T-helper 17 cell (primary cell): ENCODE measurements around the gene NOTCH1. TPM values are rescaled to one million over a fixed set of nuclear protein-coding genes. Genes with fewer than 3 reads are reported as not detected.

Source experiments
- ATAC-seq: fragments of 150-1000 bp; cut with Tn5 transposase; 2 replicates; pipeline ENCODE4 v1.10.0; 2021; ENCODE audit warnings: mild to moderate bottlenecking, moderate library complexity
- DNase-seq, 3 donors: peaks; one replicate each; pipeline versions ENCODE4 v3.0.0 to v3.0.0-alpha.2; 2020 to 2021
- H3K9me3 ChIP-seq: one replicate; pipeline ENCODE4 v1.7.0; 2013; ENCODE audit warnings: low read length, mild to moderate bottlenecking; ENCODE audit not compliant: control insufficient read depth, poor library complexity, severe bottlenecking
- H3K27ac Mint-ChIP-seq: one replicate; pipeline ENCODE4 v1.8.0; 2022; ENCODE audit warnings: mild to moderate bottlenecking, moderate library complexity, mixed read lengths
- H3K27me3 Mint-ChIP-seq: one replicate; pipeline ENCODE4 v1.8.0; 2022; ENCODE audit warnings: mixed read lengths
- H3K36me3 Mint-ChIP-seq: one replicate; pipeline ENCODE4 v1.8.0; 2022; ENCODE audit warnings: low read depth, mixed read lengths
- H3K4me1 Mint-ChIP-seq: one replicate; pipeline ENCODE4 v1.8.0; 2022; ENCODE audit warnings: mild to moderate bottlenecking, mixed read lengths
- H3K4me3 Mint-ChIP-seq: one replicate; pipeline ENCODE4 v1.8.0; 2022; ENCODE audit warnings: mild to moderate bottlenecking, moderate library complexity, mixed read lengths
- total RNA-seq, 4 donors: library from RNA in 2 of 4; stranded (reverse) in 2 of 4; gene quantifications; one replicate each; pipeline ENCODE4 v1.2.3 and lab custom pipeline; 2022 to 2026

NOTCH1 gene
- total RNA-seq, 2 donors from 2014 or later = 31.7 to 37.5 TPM

- no peak overlapping the region for H3K27ac Mint-ChIP-seq
- H3K4me3 Mint-ChIP-seq = no peak overlapping the region
- ATAC-seq (no peak), DNase-seq (no peak)
- no peaks in the 10 kb centered on the region for H3K36me3 Mint-ChIP-seq
- peaks cover 2% of the 10 kb centered on the region for H3K4me1 Mint-ChIP-seq
- H3K9me3 ChIP-seq = no peaks in the 10 kb centered on the region
- H3K27me3 Mint-ChIP-seq = no peaks in the 10 kb centered on the region
Observed at GRCh38 chr9:136572828-136573625, 27.2 kb upstream of the NOTCH1 start.

GRCh38 chr9:136572003-136572827 is 26.4 kb upstream of the NOTCH1 start:
- Mint-ChIP-seq H3K27ac (no peak overlapping the region), H3K4me1 (peaks cover 2% of the 10 kb centered on the region), H3K27me3 (no peaks in the 10 kb centered on the region), H3K4me3 (no peak overlapping the region), H3K36me3 (no peaks in the 10 kb centered on the region)
- H3K9me3 ChIP-seq = no peaks in the 10 kb centered on the region
- DNase-seq (no peak), ATAC-seq (no peak)

GRCh38 chr9:136571531-136571930 is 25.7 kb upstream of the NOTCH1 start:
- peak overlapping the region; percentile 16 for H3K27ac Mint-ChIP-seq
- no peaks in the 10 kb centered on the region for H3K9me3 ChIP-seq
- H3K4me3 Mint-ChIP-seq = no peak overlapping the region
- peaks cover 2% of the 10 kb centered on the region for H3K4me1 Mint-ChIP-seq
- no peaks in the 10 kb centered on the region for H3K36me3 Mint-ChIP-seq
- DNase-seq = no peak
- ATAC-seq = no peak
- H3K27me3 Mint-ChIP-seq = no peaks in the 10 kb centered on the region

- Mint-ChIP-seq H3K27ac (peak overlapping the region; percentile 16), H3K27me3 (no peaks in the 10 kb centered on the region), H3K36me3 (no peaks in the 10 kb centered on the region), H3K4me1 (peaks cover 2% of the 10 kb centered on the region), H3K4me3 (no peak overlapping the region)
- H3K9me3 ChIP-seq = no peaks in the 10 kb centered on the region
- ATAC-seq (no peak), DNase-seq (no peak)
Observed at GRCh38 chr9:136570916-136571315, 25.1 kb upstream of the NOTCH1 start.

- Mint-ChIP-seq H3K27ac (no peak overlapping the region), H3K27me3 (no peaks in the 10 kb centered on the region), H3K36me3 (no peaks in the 10 kb centered on the region), H3K4me1 (peaks cover 2% of the 10 kb centered on the region), H3K4me3 (no peak overlapping the region)
- no peak for DNase-seq
- ATAC-seq = no peak
- H3K9me3 ChIP-seq = no peaks in the 10 kb centered on the region
Observed at GRCh38 chr9:136570191-136570845, 24.5 kb upstream of the NOTCH1 start.

- Mint-ChIP-seq H3K36me3 (no peaks in the 10 kb centered on the region), H3K4me3 (no peak overlapping the region), H3K4me1 (peaks cover 2% of the 10 kb centered on the region), H3K27ac (no peak overlapping the region), H3K27me3 (no peaks in the 10 kb centered on the region)
- ATAC-seq (no peak), DNase-seq (no peak)
- no peaks in the 10 kb centered on the region for H3K9me3 ChIP-seq
Observed at GRCh38 chr9:136569526-136570148, 23.8 kb upstream of the NOTCH1 start.

- Mint-ChIP-seq H3K27me3 (no peaks in the 10 kb centered on the region), H3K36me3 (no peaks in the 10 kb centered on the region), H3K4me3 (no peak overlapping the region), H3K27ac (no peak overlapping the region), H3K4me1 (peaks cover 2% of the 10 kb centered on the region)
- no peaks in the 10 kb centered on the region for H3K9me3 ChIP-seq
- DNase-seq (no peak), ATAC-seq (no peak)
Observed at GRCh38 chr9:136568288-136569081, 22.6 kb upstream of the NOTCH1 start.

GRCh38 chr9:136567651-136568287 is 21.9 kb upstream of the NOTCH1 start:
- Mint-ChIP-seq H3K4me3 (no peak overlapping the region), H3K27ac (no peak overlapping the region), H3K4me1 (peaks cover 2% of the 10 kb centered on the region), H3K27me3 (no peaks in the 10 kb centered on the region), H3K36me3 (no peaks in the 10 kb centered on the region)
- ATAC-seq (no peak), DNase-seq (no peak)
- no peaks in the 10 kb centered on the region for H3K9me3 ChIP-seq

GRCh38 chr9:136566901-136567300 is 21.1 kb upstream of the NOTCH1 start:
- Mint-ChIP-seq H3K27me3 (no peaks in the 10 kb centered on the region), H3K4me3 (no peak overlapping the region), H3K36me3 (no peaks in the 10 kb centered on the region), H3K27ac (no peak overlapping the region), H3K4me1 (peaks cover 2% of the 10 kb centered on the region)
- no peaks in the 10 kb centered on the region for H3K9me3 ChIP-seq
- no peak for DNase-seq
- ATAC-seq = no peak

- DNase-seq (no peak), ATAC-seq (no peak)
- H3K27me3 Mint-ChIP-seq = no peaks in the 10 kb centered on the region
- no peaks in the 10 kb centered on the region for H3K36me3 Mint-ChIP-seq
- peaks cover 2% of the 10 kb centered on the region for H3K4me1 Mint-ChIP-seq
- H3K27ac Mint-ChIP-seq = no peak overlapping the region
- H3K4me3 Mint-ChIP-seq = no peak overlapping the region
- H3K9me3 ChIP-seq = no peaks in the 10 kb centered on the region
Observed at GRCh38 chr9:136566553-136566895, 20.7 kb upstream of the NOTCH1 start.

- no peak overlapping the region for H3K4me3 Mint-ChIP-seq
- H3K4me1 Mint-ChIP-seq = peaks cover 2% of the 10 kb centered on the region
- no peaks in the 10 kb centered on the region for H3K27me3 Mint-ChIP-seq
- DNase-seq = no peak
- H3K9me3 ChIP-seq = no peaks in the 10 kb centered on the region
- ATAC-seq = no peak
- no peak overlapping the region for H3K27ac Mint-ChIP-seq
- H3K36me3 Mint-ChIP-seq = no peaks in the 10 kb centered on the region
Observed at GRCh38 chr9:136565715-136566552, 20.1 kb upstream of the NOTCH1 start.
